Suprapubic skin (tissue), 4 donors: ENCODE measurements around the gene PDE4D. TPM values are rescaled to one million over a fixed set of nuclear protein-coding genes. Genes with fewer than 3 reads are reported as not detected.

ENCODE experiments used
- DNase-seq, 2 donors: peaks; one replicate each; pipeline ENCODE4 v3.0.0-alpha.2; 2019; ENCODE audit warnings: low spot score in 2 of 2
- H3K27ac ChIP-seq: fragments of 200-600 bp; sonication (generic); one replicate; pipeline ENCODE4 v1.5.1; 2019
- H3K27me3 ChIP-seq: fragments of 200-600 bp; sonication (generic); one replicate; pipeline ENCODE4 v1.5.1; 2019
- H3K36me3 ChIP-seq: fragments of 200-600 bp; sonication (generic); one replicate; pipeline ENCODE4 v1.5.1; 2019
- H3K4me1 ChIP-seq: fragments of 200-600 bp; sonication (generic); one replicate; pipeline ENCODE4 v1.5.1; 2019
- H3K4me3 ChIP-seq: fragments of 200-600 bp; sonication (generic); one replicate; pipeline ENCODE4 v1.5.1; 2019; ENCODE audit warnings: mild to moderate bottlenecking
- H3K9me3 ChIP-seq: fragments of 200-600 bp; sonication (generic); one replicate; pipeline ENCODE4 v1.5.1; 2019
- CTCF ChIP-seq, 2 donors: fragments of 200-600 bp in 1 of 2; fragments of 450-650 bp in 1 of 2; sonication (generic) in 1 of 2; IDR thresholded peaks; one replicate each; pipeline ENCODE4 v1.5.1; 2016 to 2019; ENCODE audit warnings: antibody characterized with exemption in 2 of 2, mild to moderate bottlenecking in 1 of 2, moderate library complexity in 1 of 2
- EP300 ChIP-seq: sonication (generic); formaldehyde crosslinking; IDR thresholded peaks from one replicate; pipeline ENCODE4 v1.6.1; 2017; ENCODE audit warnings: antibody characterized with exemption
- POLR2A ChIP-seq, 2 donors: fragments of 450-650 bp; IDR thresholded peaks; one replicate each; pipeline ENCODE4 v1.6.1; 2017; ENCODE audit warnings: antibody characterized with exemption in 2 of 2, mild to moderate bottlenecking in 2 of 2, moderate library complexity in 2 of 2
- POLR2AphosphoS5 ChIP-seq, 3 donors: sonication (generic); formaldehyde crosslinking; IDR thresholded peaks; one replicate each; pipeline ENCODE4 v1.6.1; 2017; ENCODE audit warnings: antibody characterized with exemption in 3 of 3
- WGBS: methylation state at CpG from one replicate; pipeline ENCODE4 v1.1.5; 2018; 5-methylcytosine and 5-hydroxymethylcytosine counted together
- total RNA-seq, 4 donors: library from RNA; depleted of rRNA; stranded (reverse); fragments of >200 nt; gene quantifications; one replicate each; pipeline ENCODE4 v1.1.0, GENCODE V29; 2016

PDE4D gene
- total RNA-seq, 4 donors from 2014 or later: 26.8 to 57.2 (median 29.9) TPM

DNA sequence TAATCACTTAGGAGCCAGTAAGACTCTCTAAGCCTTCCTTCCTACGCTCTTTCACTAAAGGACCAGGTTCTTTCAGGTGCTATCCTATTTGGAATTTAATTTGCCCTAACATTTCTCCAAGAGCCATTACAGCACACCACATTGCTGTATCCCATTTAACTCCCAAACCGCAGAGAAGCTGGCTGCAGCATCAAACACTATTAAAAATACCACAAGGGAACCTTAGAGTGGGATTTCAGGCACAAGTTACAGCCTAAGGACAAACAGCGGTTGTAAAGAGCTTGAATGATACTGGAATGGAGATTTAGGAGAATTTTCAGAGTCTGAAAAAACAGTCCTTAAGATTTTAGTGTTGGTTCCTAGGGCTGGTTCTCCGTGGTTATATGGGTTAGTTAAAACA, 744.3 kb downstream of the PDE4D start:
- Histone ChIP-seq H3K27ac (no peak overlapping the region), H3K4me3 (no peak overlapping the region), H3K27me3 (no peaks in the 10 kb centered on the region), H3K9me3 (no peaks in the 10 kb centered on the region), H3K4me1 (no peaks in the 10 kb centered on the region), H3K36me3 (no peaks in the 10 kb centered on the region)
- WGBS: 82% methylated on average over 4 of the region's 4 CpGs
- TF ChIP-seq POLR2A (IDR thresholded peaks at IDR 0.05) (no peak), POLR2AphosphoS5 (IDR thresholded peaks at IDR 0.05) (no peak), EP300 (no peak), CTCF (IDR thresholded peaks at IDR 0.05) (no peak)
- no peak for DNase-seq

GRCh38 chr5:59146729-59147128, 746.8 kb downstream of the PDE4D start:
- no peaks in the 10 kb centered on the region for H3K27me3 ChIP-seq
- H3K9me3 ChIP-seq: no peaks in the 10 kb centered on the region
- H3K4me1 ChIP-seq: no peaks in the 10 kb centered on the region
- no peak overlapping the region for H3K27ac ChIP-seq
- WGBS: 74% methylated on average over 2 of the region's 3 CpGs
- DNase-seq: no peak
- no peak overlapping the region for H3K4me3 ChIP-seq
- TF ChIP-seq POLR2A (IDR thresholded peaks at IDR 0.05) (no peak), POLR2AphosphoS5 (IDR thresholded peaks at IDR 0.05) (no peak), CTCF (IDR thresholded peaks at IDR 0.05) (no peak), EP300 (no peak)
- no peaks in the 10 kb centered on the region for H3K36me3 ChIP-seq

DNA sequence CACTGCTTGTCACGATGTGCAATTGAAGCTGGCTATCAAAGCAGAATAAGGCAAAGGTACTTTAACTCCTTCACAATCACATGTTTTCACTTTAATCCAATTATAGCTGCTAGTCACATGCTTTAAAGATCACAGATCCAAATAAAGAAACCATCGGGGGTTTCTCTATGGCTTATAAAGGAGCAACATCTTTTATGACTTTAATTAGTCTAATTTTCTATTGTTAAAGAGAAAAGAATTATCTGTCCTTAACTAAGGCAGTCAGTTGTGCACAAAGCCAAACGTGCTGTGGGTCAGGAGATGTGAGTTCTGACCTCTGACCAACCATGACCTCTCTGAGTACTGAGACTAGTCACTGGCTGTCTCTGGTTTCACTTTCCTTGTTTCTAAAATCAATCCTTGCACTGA, 749.6 kb downstream of the PDE4D start:
- TF ChIP-seq POLR2A (IDR thresholded peaks at IDR 0.05): no peak
- no peak for TF ChIP-seq EP300
- no peak for TF ChIP-seq POLR2AphosphoS5 (IDR thresholded peaks at IDR 0.05)
- TF ChIP-seq CTCF (IDR thresholded peaks at IDR 0.05): no peak
- H3K9me3 ChIP-seq: no peaks in the 10 kb centered on the region
- H3K4me1 ChIP-seq: no peaks in the 10 kb centered on the region
- no peak for DNase-seq
- H3K4me3 ChIP-seq: no peak overlapping the region
- WGBS: 68% methylated on average over 3 of the region's 3 CpGs
- H3K36me3 ChIP-seq: no peaks in the 10 kb centered on the region
- no peak overlapping the region for H3K27ac ChIP-seq
- no peaks in the 10 kb centered on the region for H3K27me3 ChIP-seq

- Histone ChIP-seq H3K27ac (no peak overlapping the region), H3K4me1 (no peaks in the 10 kb centered on the region), H3K9me3 (no peaks in the 10 kb centered on the region), H3K36me3 (no peaks in the 10 kb centered on the region), H3K27me3 (no peaks in the 10 kb centered on the region), H3K4me3 (no peak overlapping the region)
- no peak for DNase-seq
- TF ChIP-seq CTCF (IDR thresholded peaks at IDR 0.05) (no peak), EP300 (no peak), POLR2A (IDR thresholded peaks at IDR 0.05) (no peak), POLR2AphosphoS5 (IDR thresholded peaks at IDR 0.05) (no peak)
Observed at GRCh38 chr5:59142927-59143326, 750.6 kb downstream of the PDE4D start.

- Histone ChIP-seq H3K4me3 (no peak overlapping the region), H3K4me1 (no peaks in the 10 kb centered on the region), H3K36me3 (no peaks in the 10 kb centered on the region), H3K9me3 (no peaks in the 10 kb centered on the region), H3K27me3 (no peaks in the 10 kb centered on the region), H3K27ac (no peak overlapping the region)
- WGBS: 93% methylated on average over 2 of the region's 2 CpGs
- TF ChIP-seq POLR2A (IDR thresholded peaks at IDR 0.05) (no peak), CTCF (IDR thresholded peaks at IDR 0.05) (no peak), EP300 (no peak), POLR2AphosphoS5 (IDR thresholded peaks at IDR 0.05) (no peak)
- DNase-seq: no peak
Observed at GRCh38 chr5:59142138-59142537, 751.4 kb downstream of the PDE4D start.
